Liver (tissue), 9 donors: ENCODE data around the gene TAS2R13. TPM values are rescaled to one million over a fixed set of nuclear protein-coding genes. Genes with fewer than 3 reads are reported as not detected.

Experiments used
- DNase-seq: peaks from one replicate; pipeline ENCODE4 v3.0.0-alpha.2; 2017; ENCODE audit warnings: low spot score
- H3K27ac ChIP-seq, 2 donors: one replicate each; pipeline ENCODE4 v1.7.0; 2013; ENCODE audit warnings: inconsistent platforms in 2 of 2, low read length in 2 of 2, control low read depth in 1 of 2, low read depth in 1 of 2, mild to moderate bottlenecking in 1 of 2
- H3K27me3 ChIP-seq, 4 donors: one replicate each; pipeline versions ENCODE4 v1.6.1 to v1.7.0; 2013; ENCODE audit warnings: low read length in 3 of 4, inconsistent platforms in 1 of 4, mild to moderate bottlenecking in 1 of 4, moderate library complexity in 1 of 4; ENCODE audit not compliant: control insufficient read depth in 4 of 4, insufficient read depth in 4 of 4
- H3K36me3 ChIP-seq, 4 donors: one replicate each; pipeline versions ENCODE4 v1.6.1 to v1.7.0; 2013; ENCODE audit warnings: low read length in 3 of 4, mild to moderate bottlenecking in 3 of 4, low read depth in 1 of 4, moderate library complexity in 1 of 4; ENCODE audit not compliant: control insufficient read depth in 4 of 4, insufficient read depth in 3 of 4
- H3K4me1 ChIP-seq, 4 donors: one replicate each; pipeline versions ENCODE4 v1.6.1 to v1.7.0; 2013; ENCODE audit warnings: low read length in 3 of 4, mild to moderate bottlenecking in 3 of 4, moderate library complexity in 1 of 4; ENCODE audit not compliant: control insufficient read depth in 4 of 4, insufficient read depth in 4 of 4
- H3K4me3 ChIP-seq, 3 donors: one replicate each; pipeline versions ENCODE4 v1.6.1 to v1.7.0; 2013; ENCODE audit warnings: low read length in 3 of 3, control low read depth in 1 of 3, low read depth in 1 of 3, mild to moderate bottlenecking in 1 of 3
- H3K9ac ChIP-seq, 2 donors: one replicate each; pipeline ENCODE4 v1.7.0; 2013; ENCODE audit warnings: low read length in 2 of 2, mild to moderate bottlenecking in 2 of 2, moderate library complexity in 2 of 2, control low read depth in 1 of 2, low read depth in 1 of 2
- H3K9me3 ChIP-seq, 4 donors: one replicate each; pipeline versions ENCODE4 v1.6.1 to v1.7.0; 2013; ENCODE audit warnings: low read length in 3 of 4; ENCODE audit not compliant: control insufficient read depth in 4 of 4
- EGR1 ChIP-seq, 2 donors: IDR thresholded peaks; 2 replicates each; pipeline ENCODE4 v1.6.1; 2016 to 2018; ENCODE audit warnings: antibody characterized with exemption in 2 of 2, low read depth in 2 of 2
- FOXA1 ChIP-seq: IDR thresholded peaks from 2 replicates; pipeline ENCODE4 v1.6.1; 2016; ENCODE audit warnings: antibody characterized with exemption
- FOXA2 ChIP-seq: IDR thresholded peaks from 2 replicates; pipeline ENCODE4 v1.6.1; 2016; ENCODE audit warnings: antibody characterized with exemption
- GABPA ChIP-seq, 2 donors: IDR thresholded peaks in 1 of 2; conservative IDR thresholded peaks in 1 of 2; 2 replicates each; pipeline ENCODE4 v1.6.1; 2016; ENCODE audit warnings: antibody characterized with exemption in 2 of 2, mild to moderate bottlenecking in 1 of 2, moderate library complexity in 1 of 2
- HNF4A ChIP-seq, 2 donors: conservative IDR thresholded peaks; 2 replicates each; pipeline ENCODE4 v1.6.1; 2016; ENCODE audit warnings: antibody characterized with exemption in 2 of 2, mild to moderate bottlenecking in 2 of 2
- HNF4G ChIP-seq: IDR thresholded peaks from 2 replicates; pipeline ENCODE4 v1.6.1; 2016; ENCODE audit warnings: antibody characterized with exemption
- JUND ChIP-seq, 2 donors: IDR thresholded peaks; 2 replicates each; pipeline ENCODE4 v1.6.1; 2016; ENCODE audit warnings: antibody characterized with exemption in 2 of 2
- NR2F2 ChIP-seq: IDR thresholded peaks from 2 replicates; pipeline ENCODE4 v1.6.1; 2016; ENCODE audit warnings: antibody characterized with exemption
- RAD21 ChIP-seq, 2 donors: IDR thresholded peaks; 2 replicates each; pipeline ENCODE4 v1.6.1; 2016; ENCODE audit warnings: antibody characterized with exemption in 2 of 2, mild to moderate bottlenecking in 2 of 2
- SP1 ChIP-seq: IDR thresholded peaks from 2 replicates; pipeline ENCODE4 v1.6.1; 2018; ENCODE audit warnings: antibody characterized with exemption, mild to moderate bottlenecking
- TAF1 ChIP-seq: conservative IDR thresholded peaks from 2 replicates; pipeline ENCODE4 v1.6.1; 2016; ENCODE audit warnings: antibody characterized with exemption, mild to moderate bottlenecking
- YY1 ChIP-seq: IDR thresholded peaks from 2 replicates; pipeline ENCODE4 v1.6.1; 2016; ENCODE audit warnings: antibody characterized with exemption, mild to moderate bottlenecking
- WGBS: extraction: QIAGEN DNeasy Blood & Tissue Kit; methylation state at CpG from one replicate; pipeline ENCODE4 v1.1.7; 2013; 5-methylcytosine and 5-hydroxymethylcytosine counted together
- polyA plus RNA-seq, 2 donors: library from polyadenylated mRNA; stranded (reverse) in 1 of 2; unstranded in 1 of 2; fragments of 200-250 nt in 1 of 2; fragments of >200 nt in 1 of 2; fragmentation: Nextera tagmentation in 1 of 2; extraction: Ambion mirVana in 1 of 2; gene quantifications; one replicate each; pipeline versions ENCODE4 v1.2.1 to v1.2.3, GENCODE V29; 2013 to 2015
- total RNA-seq, 2 donors: library from RNA; depleted of rRNA; stranded (reverse); fragments of >200 nt; gene quantifications; one replicate each; pipeline ENCODE4 v1.2.3, GENCODE V29; 2014
- TF ChIP-seq, protein P1 (sequence below): IDR thresholded peaks from 2 replicates; pipeline ENCODE4 v1.6.1; 2016; ENCODE audit warnings: antibody characterized with exemption, mild to moderate bottlenecking
- TF ChIP-seq, protein P2 (sequence below): IDR thresholded peaks from 2 replicates; pipeline ENCODE4 v1.6.1; 2016; ENCODE audit warnings: antibody characterized with exemption
- TF ChIP-seq, protein P3 (sequence below): IDR thresholded peaks from 2 replicates; pipeline ENCODE4 v1.6.1; 2016; ENCODE audit warnings: antibody characterized with exemption
- TF ChIP-seq, protein P4 (sequence below): fragments of 150-350 bp; IDR thresholded peaks from 2 replicates; pipeline ENCODE4 v1.5.1; 2017; ENCODE audit warnings: improper control_type of control experiment, low read depth, low read length; ENCODE audit not compliant: missing input control
- TF ChIP-seq, protein P5 (sequence below): IDR thresholded peaks from 2 replicates; pipeline ENCODE4 v1.6.1; 2016; ENCODE audit warnings: antibody characterized with exemption
- donor health status: healthy.
- donor health status: healthy.
- donor health status: healthy.
- donor health status: healthy.
- donor health status: healthy.

Gene TAS2R13
- total and polyA plus RNA-seq, 4 donors, result 0.10 to 6.2 (median 0.51) TPM; not detected in 1

DNA sequence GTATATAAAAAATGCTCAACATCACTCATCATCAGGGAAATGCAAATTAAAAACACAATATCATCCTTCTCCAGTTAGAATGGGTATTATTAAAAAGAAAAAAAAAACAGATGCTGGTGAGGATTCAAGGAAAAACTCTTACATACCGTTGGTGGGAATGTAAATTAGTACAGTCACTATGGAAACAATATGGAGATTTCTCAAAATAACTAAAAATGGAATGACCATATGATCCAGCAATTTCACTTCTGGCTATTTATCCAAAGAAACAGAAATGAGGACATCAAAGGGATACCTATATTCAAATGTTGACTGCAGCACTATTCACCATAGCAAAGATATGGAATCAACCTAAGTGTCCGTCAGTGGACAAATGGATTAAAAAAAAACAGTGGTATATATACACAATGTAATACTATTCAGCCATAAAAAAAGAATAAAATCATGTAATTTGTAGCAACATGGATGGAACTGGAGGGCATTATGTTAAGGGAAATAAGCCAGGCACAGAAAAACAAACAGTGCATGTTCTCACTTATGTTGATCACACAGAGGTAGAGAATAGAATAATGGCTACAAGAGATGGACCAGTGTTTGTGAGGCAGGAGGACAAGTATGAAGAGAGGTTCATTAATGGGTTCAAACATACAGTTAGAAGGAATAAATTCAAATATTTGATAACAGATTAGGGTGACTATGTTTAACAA is 45.7 kb downstream of the TAS2R13 start:
- Histone ChIP-seq H3K27ac (no peak overlapping the region), H3K9ac (no peak overlapping the region), H3K36me3 (peaks cover 0 to 2% (median 0%) of the 10 kb centered on the region in 4 donors), H3K27me3 (no peaks in the 10 kb centered on the region), H3K4me1 (peaks cover 0 to 3% (median 2%) of the 10 kb centered on the region in 4 donors), H3K4me3 (no peak overlapping the region), H3K9me3 (no peaks in the 10 kb centered on the region)
- TF ChIP-seq FOXA2, result no peak
- TF ChIP-seq, protein P1, sequence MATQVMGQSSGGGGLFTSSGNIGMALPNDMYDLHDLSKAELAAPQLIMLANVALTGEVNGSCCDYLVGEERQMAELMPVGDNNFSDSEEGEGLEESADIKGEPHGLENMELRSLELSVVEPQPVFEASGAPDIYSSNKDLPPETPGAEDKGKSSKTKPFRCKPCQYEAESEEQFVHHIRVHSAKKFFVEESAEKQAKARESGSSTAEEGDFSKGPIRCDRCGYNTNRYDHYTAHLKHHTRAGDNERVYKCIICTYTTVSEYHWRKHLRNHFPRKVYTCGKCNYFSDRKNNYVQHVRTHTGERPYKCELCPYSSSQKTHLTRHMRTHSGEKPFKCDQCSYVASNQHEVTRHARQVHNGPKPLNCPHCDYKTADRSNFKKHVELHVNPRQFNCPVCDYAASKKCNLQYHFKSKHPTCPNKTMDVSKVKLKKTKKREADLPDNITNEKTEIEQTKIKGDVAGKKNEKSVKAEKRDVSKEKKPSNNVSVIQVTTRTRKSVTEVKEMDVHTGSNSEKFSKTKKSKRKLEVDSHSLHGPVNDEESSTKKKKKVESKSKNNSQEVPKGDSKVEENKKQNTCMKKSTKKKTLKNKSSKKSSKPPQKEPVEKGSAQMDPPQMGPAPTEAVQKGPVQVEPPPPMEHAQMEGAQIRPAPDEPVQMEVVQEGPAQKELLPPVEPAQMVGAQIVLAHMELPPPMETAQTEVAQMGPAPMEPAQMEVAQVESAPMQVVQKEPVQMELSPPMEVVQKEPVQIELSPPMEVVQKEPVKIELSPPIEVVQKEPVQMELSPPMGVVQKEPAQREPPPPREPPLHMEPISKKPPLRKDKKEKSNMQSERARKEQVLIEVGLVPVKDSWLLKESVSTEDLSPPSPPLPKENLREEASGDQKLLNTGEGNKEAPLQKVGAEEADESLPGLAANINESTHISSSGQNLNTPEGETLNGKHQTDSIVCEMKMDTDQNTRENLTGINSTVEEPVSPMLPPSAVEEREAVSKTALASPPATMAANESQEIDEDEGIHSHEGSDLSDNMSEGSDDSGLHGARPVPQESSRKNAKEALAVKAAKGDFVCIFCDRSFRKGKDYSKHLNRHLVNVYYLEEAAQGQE, result no peak
- TF ChIP-seq, protein P2, sequence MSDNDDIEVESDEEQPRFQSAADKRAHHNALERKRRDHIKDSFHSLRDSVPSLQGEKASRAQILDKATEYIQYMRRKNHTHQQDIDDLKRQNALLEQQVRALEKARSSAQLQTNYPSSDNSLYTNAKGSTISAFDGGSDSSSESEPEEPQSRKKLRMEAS, result no peak
- TF ChIP-seq EGR1 (IDR thresholded peaks at IDR 0.05; ENCODE audit: low read depth in 2 of 2), result no peak
- TF ChIP-seq JUND (IDR thresholded peaks at IDR 0.05), result no peak
- no peak for TF ChIP-seq FOXA1
- no peak for TF ChIP-seq SP1
- no peak for TF ChIP-seq HNF4G
- TF ChIP-seq YY1, result no peak
- TF ChIP-seq, protein P3, sequence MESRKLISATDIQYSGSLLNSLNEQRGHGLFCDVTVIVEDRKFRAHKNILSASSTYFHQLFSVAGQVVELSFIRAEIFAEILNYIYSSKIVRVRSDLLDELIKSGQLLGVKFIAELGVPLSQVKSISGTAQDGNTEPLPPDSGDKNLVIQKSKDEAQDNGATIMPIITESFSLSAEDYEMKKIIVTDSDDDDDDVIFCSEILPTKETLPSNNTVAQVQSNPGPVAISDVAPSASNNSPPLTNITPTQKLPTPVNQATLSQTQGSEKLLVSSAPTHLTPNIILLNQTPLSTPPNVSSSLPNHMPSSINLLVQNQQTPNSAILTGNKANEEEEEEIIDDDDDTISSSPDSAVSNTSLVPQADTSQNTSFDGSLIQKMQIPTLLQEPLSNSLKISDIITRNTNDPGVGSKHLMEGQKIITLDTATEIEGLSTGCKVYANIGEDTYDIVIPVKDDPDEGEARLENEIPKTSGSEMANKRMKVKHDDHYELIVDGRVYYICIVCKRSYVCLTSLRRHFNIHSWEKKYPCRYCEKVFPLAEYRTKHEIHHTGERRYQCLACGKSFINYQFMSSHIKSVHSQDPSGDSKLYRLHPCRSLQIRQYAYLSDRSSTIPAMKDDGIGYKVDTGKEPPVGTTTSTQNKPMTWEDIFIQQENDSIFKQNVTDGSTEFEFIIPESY, result no peak
- TF ChIP-seq RAD21 (IDR thresholded peaks at IDR 0.05), result no peak
- no peak for TF ChIP-seq HNF4A (conservative IDR thresholded peaks at IDR 0.05)
- no peak for TF ChIP-seq GABPA (IDR thresholded peaks at IDR 0.05 in 1 of 2, conservative IDR thresholded peaks at IDR 0.05 in 1 of 2)
- TF ChIP-seq, protein P4, sequence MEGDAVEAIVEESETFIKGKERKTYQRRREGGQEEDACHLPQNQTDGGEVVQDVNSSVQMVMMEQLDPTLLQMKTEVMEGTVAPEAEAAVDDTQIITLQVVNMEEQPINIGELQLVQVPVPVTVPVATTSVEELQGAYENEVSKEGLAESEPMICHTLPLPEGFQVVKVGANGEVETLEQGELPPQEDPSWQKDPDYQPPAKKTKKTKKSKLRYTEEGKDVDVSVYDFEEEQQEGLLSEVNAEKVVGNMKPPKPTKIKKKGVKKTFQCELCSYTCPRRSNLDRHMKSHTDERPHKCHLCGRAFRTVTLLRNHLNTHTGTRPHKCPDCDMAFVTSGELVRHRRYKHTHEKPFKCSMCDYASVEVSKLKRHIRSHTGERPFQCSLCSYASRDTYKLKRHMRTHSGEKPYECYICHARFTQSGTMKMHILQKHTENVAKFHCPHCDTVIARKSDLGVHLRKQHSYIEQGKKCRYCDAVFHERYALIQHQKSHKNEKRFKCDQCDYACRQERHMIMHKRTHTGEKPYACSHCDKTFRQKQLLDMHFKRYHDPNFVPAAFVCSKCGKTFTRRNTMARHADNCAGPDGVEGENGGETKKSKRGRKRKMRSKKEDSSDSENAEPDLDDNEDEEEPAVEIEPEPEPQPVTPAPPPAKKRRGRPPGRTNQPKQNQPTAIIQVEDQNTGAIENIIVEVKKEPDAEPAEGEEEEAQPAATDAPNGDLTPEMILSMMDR, result no peak
- TF ChIP-seq, protein P5, sequence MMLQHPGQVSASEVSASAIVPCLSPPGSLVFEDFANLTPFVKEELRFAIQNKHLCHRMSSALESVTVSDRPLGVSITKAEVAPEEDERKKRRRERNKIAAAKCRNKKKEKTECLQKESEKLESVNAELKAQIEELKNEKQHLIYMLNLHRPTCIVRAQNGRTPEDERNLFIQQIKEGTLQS, result no peak
- TF ChIP-seq TAF1, result no peak
- TF ChIP-seq NR2F2, result no peak
- 96% methylated on average over 2 of the region's 2 CpGs for WGBS
- DNase-seq, result no peak
